Endothelial cell of hepatic sinusoid (primary cell): Measurements from ENCODE around the gene CHRNA4.
"Not testable (repeated sequence)": the region's sequence is repeated elsewhere in the genome, so short reads cannot be mapped to it uniquely, and the experiment has no call there.

Source experiments
- in situ Hi-C: cut with HindIII; loops from 2 replicates; pipeline ENCODE4 v1.10.0; 2017; ENCODE audit warnings: low sequenced_read_pairs

Gene CHRNA4

GRCh38 chr20:63339154-63340094 is 21.7 kb downstream of the CHRNA4 start:
- in situ Hi-C loops, result not testable (repeated sequence)

- in situ Hi-C loops, result no loop called here
These were observed 23.2 kb downstream of the CHRNA4 start for GRCh38 chr20:63337786-63338420.

- in situ Hi-C loops, result no loop called here
These were observed 24.9 kb downstream of the CHRNA4 start for GRCh38 chr20:63336232-63336752.

GRCh38 chr20:63335711-63336110 is 25.4 kb downstream of the CHRNA4 start:
- in situ Hi-C loops, result no loop called here

DNA sequence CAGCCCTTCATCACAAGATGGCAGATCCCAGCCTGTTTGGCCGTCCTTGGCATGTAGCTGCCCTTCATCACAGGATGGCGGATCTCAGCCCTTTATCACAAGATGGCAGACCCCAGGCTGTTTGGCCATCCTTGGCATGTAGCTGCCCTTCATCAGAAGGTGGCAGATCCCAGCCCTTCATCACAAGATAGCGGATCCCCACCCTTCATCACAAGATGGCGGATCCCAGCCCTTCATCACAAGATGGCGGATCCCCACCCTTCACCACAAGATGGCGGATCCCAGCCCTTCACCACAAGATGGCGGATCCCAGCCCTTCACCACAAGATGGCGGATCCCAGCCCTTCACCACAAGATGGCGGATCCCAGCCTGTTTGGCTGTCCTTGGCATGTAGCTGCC is 26.1 kb downstream of the CHRNA4 start:
- in situ Hi-C loops, result not testable (repeated sequence)

GRCh38 chr20:63334356-63334755 is 26.8 kb downstream of the CHRNA4 start:
- in situ Hi-C loops, result no loop called here

- in situ Hi-C loops, result no loop called here
These were observed 27.8 kb downstream of the CHRNA4 start for GRCh38 chr20:63333241-63333836.

GRCh38 chr20:63332488-63333240 is 28.5 kb downstream of the CHRNA4 start:
- in situ Hi-C loops, result no loop called here

DNA sequence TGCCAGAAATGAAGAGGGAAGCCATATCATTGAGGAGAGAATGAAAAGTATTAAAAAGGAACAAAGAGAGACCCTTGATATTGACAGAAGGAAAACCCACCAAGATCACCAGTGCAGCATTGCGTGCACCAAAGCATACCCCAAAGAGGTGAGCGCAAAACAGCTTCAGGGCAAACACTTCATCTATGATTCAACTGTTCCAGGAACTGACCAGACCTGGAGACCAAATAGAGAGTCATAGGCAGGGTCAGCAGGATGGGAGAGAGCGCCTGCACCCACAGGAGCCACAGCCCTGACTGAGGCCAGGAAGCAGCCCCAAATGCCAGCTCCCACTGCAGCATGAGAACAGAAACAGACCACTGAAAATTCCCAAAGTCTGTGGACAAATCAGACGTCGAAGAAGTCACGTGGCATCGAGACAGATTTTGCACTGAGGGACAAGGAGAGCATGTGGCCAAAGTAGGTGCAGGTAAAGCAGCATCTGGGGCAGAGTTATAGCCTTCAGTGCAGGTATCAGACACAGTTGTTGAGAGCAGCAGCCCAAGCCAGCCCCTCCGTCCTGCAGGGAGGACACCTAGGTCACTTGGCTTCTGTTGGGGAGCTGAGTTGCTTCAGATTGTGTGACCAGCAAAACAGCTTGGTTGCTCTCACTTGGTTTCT is 29.3 kb downstream of the CHRNA4 start:
- in situ Hi-C loops, result no loop called here

DNA sequence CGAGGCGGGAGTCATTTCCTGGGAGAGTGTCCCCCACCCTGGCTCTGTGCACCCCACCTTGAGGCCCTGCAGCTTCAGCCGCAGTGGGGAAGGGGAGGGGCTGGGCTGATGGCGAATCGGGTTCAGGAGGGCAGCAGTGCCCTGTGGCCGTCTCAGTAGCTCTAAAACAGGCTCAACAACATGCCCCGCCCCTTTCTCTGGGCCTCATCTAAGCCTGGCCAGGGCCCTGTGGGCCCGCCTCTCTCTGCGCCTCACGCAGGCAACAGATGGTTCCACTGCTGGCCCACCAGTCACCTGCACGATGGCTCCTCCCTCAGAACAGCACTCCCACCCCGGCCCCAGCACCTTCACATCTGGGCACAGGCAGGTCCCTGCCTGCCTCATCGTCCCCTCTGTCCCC is 30.2 kb downstream of the CHRNA4 start:
- in situ Hi-C loops, result no loop called here

GRCh38 chr20:63330084-63330760 is 30.9 kb downstream of the CHRNA4 start:
- in situ Hi-C loops, result no loop called here

DNA sequence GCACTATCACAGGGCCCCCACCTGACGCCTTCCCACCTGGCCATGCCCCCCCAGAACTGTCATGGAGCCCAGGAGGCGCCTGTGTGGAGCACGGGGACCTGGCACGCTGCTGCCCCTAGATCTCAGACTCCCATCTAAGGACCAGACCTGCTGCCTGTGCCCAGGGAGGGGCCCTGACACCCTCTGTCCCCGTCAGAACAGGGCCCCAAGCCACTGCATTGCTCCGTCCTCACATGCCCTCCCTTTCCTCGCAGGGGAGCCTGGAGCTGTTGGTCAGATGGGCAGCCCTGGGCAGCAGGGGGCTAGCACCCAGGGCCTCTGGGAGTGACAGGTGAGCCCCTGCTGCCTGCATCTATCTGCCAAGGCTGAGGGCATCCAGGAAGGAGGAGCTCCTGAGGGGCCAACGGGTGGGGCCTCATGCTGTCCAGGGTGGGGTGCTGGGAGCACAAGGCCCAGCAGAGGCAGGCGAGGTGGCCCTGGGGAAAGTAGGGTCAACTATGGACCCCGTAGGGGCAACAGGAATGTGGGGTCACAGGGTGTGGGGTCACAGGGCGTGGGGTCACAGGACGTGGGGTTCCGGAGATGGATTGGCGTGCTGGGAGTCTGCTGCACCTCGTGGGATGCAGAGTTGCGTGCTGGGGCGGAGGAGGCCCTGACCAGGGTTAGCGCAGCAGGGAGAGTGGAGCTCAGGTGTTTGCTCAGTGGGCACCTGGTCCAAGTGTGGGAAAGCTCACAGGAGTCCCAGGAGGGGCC is 31.6 kb downstream of the CHRNA4 start:
- in situ Hi-C loops, result no loop called here

DNA sequence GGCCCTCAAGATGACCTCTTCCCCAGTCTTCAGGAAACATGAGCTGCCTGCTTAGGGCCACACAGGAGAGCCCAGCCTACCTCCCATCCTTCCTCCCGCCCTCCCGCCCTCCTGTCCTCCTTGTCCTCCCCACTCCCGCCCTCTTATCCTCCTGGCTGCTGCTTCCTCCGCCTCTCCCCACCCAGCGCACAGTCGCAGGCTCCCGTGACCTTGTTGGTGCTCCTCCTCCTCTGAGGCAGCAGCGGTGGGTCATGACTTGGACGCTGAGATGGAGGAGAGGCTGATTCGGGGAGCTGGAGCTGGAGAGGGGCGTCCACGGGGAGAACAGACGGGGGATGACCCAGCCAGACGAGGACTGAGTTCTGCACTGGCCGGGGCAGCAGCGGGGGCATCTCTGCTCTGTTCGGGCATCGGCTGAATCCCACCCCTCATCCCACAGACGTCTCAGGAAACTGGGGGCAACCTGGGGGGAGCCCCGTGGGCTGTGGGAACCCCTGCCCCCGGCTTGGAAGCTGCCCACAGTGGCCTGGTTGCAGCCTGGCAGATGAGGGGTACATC is 32.4 kb downstream of the CHRNA4 start:
- in situ Hi-C loops, result no loop called here

- in situ Hi-C loops, result no loop called here
These were observed 33.0 kb downstream of the CHRNA4 start for GRCh38 chr20:63328026-63328700.

- in situ Hi-C loops, result no loop called here
These were observed 33.9 kb downstream of the CHRNA4 start for GRCh38 chr20:63327231-63327745.

- in situ Hi-C loops, result no loop called here
These were observed 34.6 kb downstream of the CHRNA4 start for GRCh38 chr20:63326314-63327230.
